GM12864 (cell line): ENCODE measurements around the gene TTC16.

Experiments used
- DNase-seq: peaks from one replicate; pipeline ENCODE4 v3.0.0-alpha.2; 2011; ENCODE audit warnings: low read depth
- H3K4me3 ChIP-seq: 2 replicates; pipeline ENCODE4 v1.5.1; 2011; ENCODE audit warnings: mild to moderate bottlenecking, low read depth, low read length, control low read depth
- TF ChIP-seq, protein P1 (sequence below): IDR thresholded peaks from 2 replicates; pipeline ENCODE4 v1.5.1; 2011; ENCODE audit warnings: low read depth, mild to moderate bottlenecking, moderate library complexity, low read length, control low read depth, inconsistent platforms; ENCODE audit errors: missing control alignments

TTC16 gene

DNA sequence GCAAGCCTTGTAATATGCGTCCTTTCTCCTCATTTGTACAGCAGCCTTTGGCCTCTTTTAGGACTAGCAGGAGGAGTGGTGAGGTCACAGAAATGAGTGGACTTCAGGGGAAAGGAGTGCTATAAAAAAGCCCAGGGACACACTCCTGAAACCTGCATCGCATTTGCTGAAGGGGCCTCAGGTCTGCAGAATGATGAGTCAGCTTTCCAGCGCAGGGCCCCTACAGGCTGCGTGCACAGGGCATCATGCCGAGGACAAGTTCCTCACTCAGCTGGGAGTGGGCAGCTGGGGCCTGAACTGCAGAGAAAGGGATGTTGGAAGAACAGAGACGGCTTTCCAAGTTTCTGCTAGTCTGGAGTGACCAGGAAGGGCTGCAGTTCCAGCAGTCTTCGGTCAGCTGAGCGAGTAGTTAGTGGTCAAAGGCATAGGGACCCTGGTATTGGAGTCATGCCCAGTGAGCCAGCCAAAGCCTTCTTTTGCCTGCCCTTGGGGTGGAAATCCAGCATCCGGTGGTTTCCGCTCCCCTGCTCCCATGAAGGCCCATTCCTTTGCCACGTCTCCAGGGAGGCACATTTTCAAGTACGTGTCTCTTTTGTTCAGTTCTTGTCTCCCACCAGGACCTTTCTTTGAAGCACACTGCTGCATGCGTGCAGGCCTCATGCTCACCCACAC is 26.4 kb upstream of the TTC16 start:
- H3K4me3 ChIP-seq, result no peak overlapping the region
- DNase-seq, result no peak
- TF ChIP-seq, protein P1, sequence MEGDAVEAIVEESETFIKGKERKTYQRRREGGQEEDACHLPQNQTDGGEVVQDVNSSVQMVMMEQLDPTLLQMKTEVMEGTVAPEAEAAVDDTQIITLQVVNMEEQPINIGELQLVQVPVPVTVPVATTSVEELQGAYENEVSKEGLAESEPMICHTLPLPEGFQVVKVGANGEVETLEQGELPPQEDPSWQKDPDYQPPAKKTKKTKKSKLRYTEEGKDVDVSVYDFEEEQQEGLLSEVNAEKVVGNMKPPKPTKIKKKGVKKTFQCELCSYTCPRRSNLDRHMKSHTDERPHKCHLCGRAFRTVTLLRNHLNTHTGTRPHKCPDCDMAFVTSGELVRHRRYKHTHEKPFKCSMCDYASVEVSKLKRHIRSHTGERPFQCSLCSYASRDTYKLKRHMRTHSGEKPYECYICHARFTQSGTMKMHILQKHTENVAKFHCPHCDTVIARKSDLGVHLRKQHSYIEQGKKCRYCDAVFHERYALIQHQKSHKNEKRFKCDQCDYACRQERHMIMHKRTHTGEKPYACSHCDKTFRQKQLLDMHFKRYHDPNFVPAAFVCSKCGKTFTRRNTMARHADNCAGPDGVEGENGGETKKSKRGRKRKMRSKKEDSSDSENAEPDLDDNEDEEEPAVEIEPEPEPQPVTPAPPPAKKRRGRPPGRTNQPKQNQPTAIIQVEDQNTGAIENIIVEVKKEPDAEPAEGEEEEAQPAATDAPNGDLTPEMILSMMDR, result no peak

- TF ChIP-seq, protein P1, result no peak
- H3K4me3 ChIP-seq, result no peak overlapping the region
- DNase-seq, result no peak
Measured at GRCh38 chr9:127690735-127691134, 25.1 kb upstream of the TTC16 start.

GRCh38 chr9:127692071-127692470 is 23.8 kb upstream of the TTC16 start:
- no peak overlapping the region for H3K4me3 ChIP-seq
- no peak for DNase-seq
- TF ChIP-seq, protein P1, result no peak

DNA sequence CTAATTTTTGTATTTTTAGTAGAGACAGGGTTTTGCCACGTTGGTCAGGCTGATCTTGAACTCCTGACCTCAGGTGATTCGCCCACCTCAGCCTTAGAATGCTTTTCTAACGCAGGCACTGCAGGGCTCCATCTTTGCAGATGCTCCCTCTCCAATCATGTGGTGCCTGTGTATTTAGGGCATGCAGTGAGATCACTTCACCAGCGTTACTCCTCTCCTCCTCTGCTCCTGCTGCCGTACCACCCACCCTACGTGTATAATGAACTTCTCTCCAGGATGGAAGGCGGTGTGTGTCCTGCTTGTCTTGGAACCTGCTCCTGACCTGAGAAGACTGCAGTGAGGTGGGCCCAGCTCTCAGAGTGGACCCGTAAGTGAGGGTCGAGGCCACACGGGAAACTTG is 22.7 kb upstream of the TTC16 start:
- no peak for DNase-seq
- TF ChIP-seq, protein P1, result no peak

GRCh38 chr9:127693697-127694096 is 22.2 kb upstream of the TTC16 start:
- no peak for DNase-seq
- TF ChIP-seq, protein P1, result no peak
- H3K4me3 ChIP-seq, result no peak overlapping the region

More for the DNA sequence above, 22.7 kb upstream of the TTC16 start:
- no peak overlapping the region for H3K4me3 ChIP-seq

DNA sequence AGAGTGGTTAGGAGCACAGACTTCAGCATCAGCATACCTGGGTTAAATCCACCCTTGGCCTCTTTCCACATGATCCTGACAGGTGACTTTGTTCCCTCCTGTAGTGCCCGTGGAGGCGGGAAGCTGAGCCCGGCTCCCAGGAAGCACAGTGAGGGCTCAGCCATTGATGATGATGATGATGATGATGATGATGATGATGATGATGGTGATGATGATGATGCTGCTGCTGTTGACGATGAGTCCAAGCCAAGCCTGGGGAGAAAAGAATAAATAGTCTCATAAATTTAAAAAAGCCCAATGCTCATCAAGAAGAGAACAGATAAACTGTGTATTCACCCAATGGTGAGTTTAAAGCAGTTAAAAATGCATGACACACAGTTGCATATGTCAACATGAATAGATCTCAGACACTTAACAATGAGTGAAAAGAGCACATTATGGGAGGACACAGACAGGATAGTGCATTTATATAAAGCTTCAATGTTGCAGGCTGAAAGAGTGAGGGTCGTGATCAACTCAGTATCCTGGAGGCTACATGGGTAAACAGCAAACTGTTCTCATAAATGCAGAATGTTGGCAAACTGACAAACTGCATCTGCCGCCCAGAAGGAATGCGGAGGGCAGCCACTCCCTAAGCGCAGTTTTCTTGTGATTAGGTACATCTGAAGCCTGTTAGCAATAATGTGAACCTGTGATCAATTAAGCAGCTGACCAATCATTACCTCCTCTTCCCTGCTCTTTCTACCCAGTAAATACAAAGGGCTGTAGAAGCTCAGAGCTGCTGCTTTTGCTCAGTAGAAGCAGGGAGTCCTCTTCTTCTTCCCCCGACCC is 20.8 kb upstream of the TTC16 start:
- no peak overlapping the region for H3K4me3 ChIP-seq
- TF ChIP-seq, protein P1, result no peak
- DNase-seq, result no peak

GRCh38 chr9:127697575-127697974 is 18.3 kb upstream of the TTC16 start:
- TF ChIP-seq, protein P1, result no peak
- DNase-seq, result no peak
- H3K4me3 ChIP-seq, result no peak overlapping the region
